SK-N-SH treated with all-trans-retinoic acid at 6 μM for 48 hours (cell line): Measurements from ENCODE around the gene RPL35.

Experiments used
- ATAC-seq: fragments of 200-7000 bp; cut with Tn5 transposase; 3 replicates; pipeline ENCODE4 v1.9.1; 2020; ENCODE audit warnings: mild to moderate bottlenecking, moderate library complexity
- ARNTL ChIP-seq: fragments of 450-650 bp; formaldehyde crosslinking; IDR thresholded peaks from 2 replicates; pipeline ENCODE4 v1.5.0; 2020; ENCODE audit warnings: low read depth, mild to moderate bottlenecking, moderate library complexity, borderline replicate concordance
- BACH2 ChIP-seq: fragments of 250-450 bp; sonication (Bioruptor Pico); IDR thresholded peaks from 2 replicates; pipeline ENCODE4 v1.9.0; 2021; ENCODE audit warnings: mild to moderate bottlenecking, borderline replicate concordance
- CREB5 ChIP-seq: fragments of 250-450 bp; sonication (Bioruptor Pico); IDR thresholded peaks from 2 replicates; pipeline ENCODE4 v1.5.1; 2020; ENCODE audit warnings: low read depth, mild to moderate bottlenecking, moderate library complexity
- CSDC2 ChIP-seq: fragments of 250-450 bp; sonication (Bioruptor Pico); IDR thresholded peaks from 2 replicates; pipeline ENCODE4 v1.5.0; 2020; ENCODE audit warnings: mild to moderate bottlenecking, moderate library complexity
- CSRNP3 ChIP-seq: fragments of 250-450 bp; sonication (Bioruptor Pico); IDR thresholded peaks from 2 replicates; pipeline ENCODE4 v1.5.1; 2021; ENCODE audit warnings: mild to moderate bottlenecking, moderate library complexity
- ESRRG ChIP-seq: fragments of 250-450 bp; sonication (Bioruptor Pico); IDR thresholded peaks from 2 replicates; pipeline ENCODE4 v1.6.1; 2021; ENCODE audit warnings: mild to moderate bottlenecking
- GLIS3 ChIP-seq: fragments of 250-450 bp; sonication (Bioruptor Pico); IDR thresholded peaks from 2 replicates; pipeline ENCODE4 v1.5.0; 2020; ENCODE audit warnings: mild to moderate bottlenecking, moderate library complexity
- OSR1 ChIP-seq: fragments of 250-450 bp; sonication (Bioruptor Pico); IDR thresholded peaks from 2 replicates; pipeline ENCODE4 v1.8.0; 2022; ENCODE audit warnings: moderate library complexity, mild to moderate bottlenecking, inconsistent platforms
- POU6F1 ChIP-seq: fragments of 250-450 bp; sonication (Bioruptor Pico); IDR thresholded peaks from 2 replicates; pipeline ENCODE4 v1.8.0; 2021; ENCODE audit warnings: low read depth, mild to moderate bottlenecking, moderate library complexity, borderline replicate concordance
- PPARA ChIP-seq: fragments of 250-450 bp; sonication (Bioruptor Pico); IDR thresholded peaks from 2 replicates; pipeline ENCODE4 v1.5.0; 2020; ENCODE audit warnings: mild to moderate bottlenecking, borderline replicate concordance
- RARB ChIP-seq: fragments of 250-450 bp; sonication (Bioruptor Pico); IDR thresholded peaks from 2 replicates; pipeline ENCODE4 v1.8.0; 2021; ENCODE audit warnings: mild to moderate bottlenecking, moderate library complexity
- SNAI2 ChIP-seq: fragments of 250-450 bp; sonication (Bioruptor Pico); IDR thresholded peaks from 2 replicates; pipeline ENCODE4 v1.5.0; 2020; ENCODE audit warnings: mild to moderate bottlenecking, moderate library complexity
- TCF4 ChIP-seq: fragments of 250-450 bp; sonication (Bioruptor Pico); IDR thresholded peaks from 2 replicates; pipeline ENCODE4 v1.8.0; 2021; ENCODE audit warnings: mild to moderate bottlenecking, moderate library complexity, borderline replicate concordance
- TOX ChIP-seq: fragments of 250-450 bp; sonication (Bioruptor Pico); IDR thresholded peaks from 2 replicates; pipeline ENCODE4 v1.8.0; 2021; ENCODE audit warnings: mild to moderate bottlenecking, moderate library complexity, borderline replicate concordance
- TSHZ2 ChIP-seq: fragments of 250-450 bp; sonication (Bioruptor Pico); IDR thresholded peaks from 2 replicates; pipeline ENCODE4 v1.5.0; 2020; ENCODE audit warnings: mild to moderate bottlenecking, moderate library complexity
- ZC3H10 ChIP-seq: fragments of 250-450 bp; sonication (Bioruptor Pico); IDR thresholded peaks from 2 replicates; pipeline ENCODE4 v1.5.1; 2021; ENCODE audit warnings: mild to moderate bottlenecking, moderate library complexity
- ZFP3 ChIP-seq: fragments of 250-450 bp; sonication (Bioruptor Pico); IDR thresholded peaks from 2 replicates; pipeline ENCODE4 v1.5.0; 2020; ENCODE audit warnings: mild to moderate bottlenecking, moderate library complexity
- ZNF565 ChIP-seq: fragments of 450-650 bp; formaldehyde crosslinking; conservative IDR thresholded peaks from 2 replicates; pipeline ENCODE4 v1.5.0; 2020; ENCODE audit warnings: low read depth, mild to moderate bottlenecking, moderate library complexity
- ZNF70 ChIP-seq: fragments of 450-650 bp; formaldehyde crosslinking; IDR thresholded peaks from 2 replicates; pipeline ENCODE4 v1.5.0; 2020; ENCODE audit warnings: mild to moderate bottlenecking, moderate library complexity
- ZNF8 ChIP-seq: fragments of 450-650 bp; formaldehyde crosslinking; IDR thresholded peaks from 2 replicates; pipeline ENCODE4 v1.5.0; 2020; ENCODE audit warnings: mild to moderate bottlenecking, moderate library complexity

The RPL35 gene

GRCh38 chr9:124894035-124894740 lies 32.4 kb upstream of the RPL35 start:
- no peak; the same call in 2 of the 3 replicates for ATAC-seq
- TF ChIP-seq ZC3H10 = no peak
- TF ChIP-seq, all 23 proteins: peak for 0

- TF ChIP-seq POU6F1 (CRISPR knock-in tag) = no peak
- no peak for TF ChIP-seq GLIS3 (CRISPR knock-in tag)
- TF ChIP-seq ZNF70 = no peak
- no peak for TF ChIP-seq ZNF8 (CRISPR knock-in tag)
- no peak for TF ChIP-seq TSHZ2
- no peak for TF ChIP-seq ZNF565
- no peak for TF ChIP-seq SNAI2 (CRISPR knock-in tag)
- no peak for TF ChIP-seq CSRNP3
- TF ChIP-seq TOX (CRISPR knock-in tag) = no peak
- TF ChIP-seq ZC3H10 = no peak
- TF ChIP-seq CREB5 (CRISPR knock-in tag) = no peak
- TF ChIP-seq ARNTL (CRISPR knock-in tag) = no peak
- no peak for TF ChIP-seq TCF4 (CRISPR knock-in tag)
- no peak for TF ChIP-seq ZFP3
- no peak for TF ChIP-seq RARB (CRISPR knock-in tag)
- TF ChIP-seq OSR1 (CRISPR knock-in tag) = no peak
- ATAC-seq = no peak
Observed at GRCh38 chr9:124890179-124890578, 28.4 kb upstream of the RPL35 start.

GRCh38 chr9:124889006-124889405 lies 27.2 kb upstream of the RPL35 start:
- ATAC-seq = no peak
- TF ChIP-seq OSR1 (CRISPR knock-in tag) = no peak
- TF ChIP-seq CSRNP3 = no peak
- TF ChIP-seq POU6F1 (CRISPR knock-in tag) = no peak
- no peak for TF ChIP-seq TOX (CRISPR knock-in tag)
- TF ChIP-seq CREB5 (CRISPR knock-in tag) = no peak
- TF ChIP-seq CSDC2 (CRISPR knock-in tag) = no peak
- TF ChIP-seq TSHZ2 = no peak
- no peak for TF ChIP-seq ARNTL (CRISPR knock-in tag)
- TF ChIP-seq ZC3H10 = no peak
- no peak for TF ChIP-seq ESRRG (CRISPR knock-in tag)
- TF ChIP-seq ZFP3 = no peak
- TF ChIP-seq PPARA (CRISPR knock-in tag) = no peak
- TF ChIP-seq BACH2 (CRISPR knock-in tag) = no peak
- TF ChIP-seq ZNF70 = no peak
